ENCODE data around the gene ZBTB22. TPM values are rescaled to one million over a fixed set of nuclear protein-coding genes. Genes with fewer than 3 reads are reported as not detected.

Gene ZBTB22
- 14.3 and 27.6 TPM in 2 replicates for total RNA-seq

DNA sequence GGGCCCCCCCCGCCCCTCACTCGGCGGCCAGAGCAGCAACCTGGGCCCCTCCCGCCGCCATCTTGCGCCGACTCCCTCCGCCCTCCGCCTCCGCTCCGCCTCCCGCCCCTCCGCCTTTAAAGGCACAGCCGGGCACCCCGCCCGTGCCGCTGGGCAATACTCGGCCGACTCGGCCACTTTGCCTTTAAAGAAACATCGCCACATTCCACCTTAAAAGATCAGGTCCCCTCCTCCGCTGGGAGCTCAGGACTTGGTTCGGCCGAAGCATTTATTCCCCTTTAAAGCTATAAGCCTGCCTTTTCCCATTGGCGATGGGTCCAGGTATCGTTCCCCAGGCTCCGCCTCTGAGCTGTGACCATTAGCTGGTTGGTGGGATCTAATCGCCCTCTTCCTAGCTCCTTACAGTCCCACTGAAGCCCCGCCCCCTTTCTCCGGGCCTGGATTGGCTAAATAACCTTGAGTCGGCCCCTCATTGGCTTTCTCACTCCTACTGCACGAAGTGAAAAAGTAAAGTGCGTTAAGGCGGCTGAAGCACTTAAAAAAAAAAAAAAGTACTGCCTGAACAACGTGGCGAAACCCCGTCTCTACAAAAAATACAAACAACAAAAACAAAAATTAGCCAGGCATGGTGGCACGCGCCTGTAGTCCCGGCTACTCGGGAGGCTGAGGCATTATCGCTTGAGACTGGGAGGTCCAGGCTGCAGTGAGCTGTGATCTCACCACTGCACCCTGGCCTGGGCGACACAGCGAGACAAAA, at the start of gene ZBTB22:
Gene ZBTB22, minus strand, starts transcription at position 76 of the 757 bp plus-strand sequence. CDS start 828 bp downstream, outside the sequence.

DNA sequence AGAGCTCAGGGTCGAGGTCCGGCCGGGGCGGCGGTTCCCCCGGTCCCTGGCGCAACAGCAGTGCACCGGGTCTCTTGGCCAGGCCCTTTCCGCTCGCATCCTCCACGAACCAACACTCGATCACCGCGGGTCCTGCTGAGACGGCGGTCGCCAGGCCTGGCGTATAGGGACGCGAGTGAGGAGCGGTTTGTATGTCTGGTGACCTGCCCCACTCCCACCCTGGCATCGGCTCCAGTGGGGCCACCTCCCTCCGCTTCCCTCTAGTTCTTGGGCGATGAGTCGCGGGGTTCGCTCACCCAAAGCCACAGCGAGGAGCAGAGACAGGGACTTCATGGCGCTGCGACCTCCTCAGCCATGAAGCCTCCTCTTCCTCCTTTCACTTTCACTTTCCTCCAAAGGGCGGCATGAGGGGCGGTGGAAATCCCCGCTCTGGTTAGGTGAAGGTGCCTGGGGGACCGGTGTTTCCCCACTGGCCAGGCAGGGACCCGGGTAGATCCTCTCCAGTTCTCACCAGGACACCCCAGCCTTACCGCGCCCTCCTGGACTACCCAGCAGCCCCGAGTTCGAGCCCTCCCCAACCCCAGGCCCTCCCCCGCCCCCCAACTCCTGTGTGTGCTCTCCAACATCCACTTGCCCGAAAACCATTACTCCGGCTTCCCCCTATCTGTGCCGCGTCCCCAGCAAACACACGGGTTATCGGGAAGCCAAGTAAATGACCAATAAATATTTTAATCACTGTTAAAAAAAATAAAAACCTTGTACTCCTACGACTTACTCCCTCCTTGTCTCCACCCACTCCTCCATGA, 3.6 kb downstream of the ZBTB22 start, which contains the start of gene TAPBP:
Gene TAPBP, minus strand, starts transcription at position 370 of the 806 bp plus-strand sequence. Its CDS starts 37 bp downstream, at position 333.

GRCh38 chr6:33298773-33299236, 18.7 kb downstream of the ZBTB22 start, which contains the start of gene RGL2:
Gene RGL2, minus strand, starts transcription at chr6:33298942. Its CDS starts 332 bp downstream, at chr6:33298610.

GRCh38 chr6:33288921-33289783, 28.4 kb downstream of the ZBTB22 start, which contains the start of the genes PFDN6 and WDR46:
Gene PFDN6, plus strand, starts transcription at chr6:33289601. Its CDS starts 256 bp downstream, at chr6:33289857.
Gene WDR46, minus strand, starts transcription at chr6:33289239. Its CDS starts 69 bp downstream, at chr6:33289170.

GRCh38 chr6:33276864-33277662, 40.5 kb downstream of the ZBTB22 start, which contains the start of gene B3GALT4:
Gene B3GALT4, plus strand, starts transcription at chr6:33277123. Its CDS starts 297 bp downstream, at chr6:33277420.

DNA sequence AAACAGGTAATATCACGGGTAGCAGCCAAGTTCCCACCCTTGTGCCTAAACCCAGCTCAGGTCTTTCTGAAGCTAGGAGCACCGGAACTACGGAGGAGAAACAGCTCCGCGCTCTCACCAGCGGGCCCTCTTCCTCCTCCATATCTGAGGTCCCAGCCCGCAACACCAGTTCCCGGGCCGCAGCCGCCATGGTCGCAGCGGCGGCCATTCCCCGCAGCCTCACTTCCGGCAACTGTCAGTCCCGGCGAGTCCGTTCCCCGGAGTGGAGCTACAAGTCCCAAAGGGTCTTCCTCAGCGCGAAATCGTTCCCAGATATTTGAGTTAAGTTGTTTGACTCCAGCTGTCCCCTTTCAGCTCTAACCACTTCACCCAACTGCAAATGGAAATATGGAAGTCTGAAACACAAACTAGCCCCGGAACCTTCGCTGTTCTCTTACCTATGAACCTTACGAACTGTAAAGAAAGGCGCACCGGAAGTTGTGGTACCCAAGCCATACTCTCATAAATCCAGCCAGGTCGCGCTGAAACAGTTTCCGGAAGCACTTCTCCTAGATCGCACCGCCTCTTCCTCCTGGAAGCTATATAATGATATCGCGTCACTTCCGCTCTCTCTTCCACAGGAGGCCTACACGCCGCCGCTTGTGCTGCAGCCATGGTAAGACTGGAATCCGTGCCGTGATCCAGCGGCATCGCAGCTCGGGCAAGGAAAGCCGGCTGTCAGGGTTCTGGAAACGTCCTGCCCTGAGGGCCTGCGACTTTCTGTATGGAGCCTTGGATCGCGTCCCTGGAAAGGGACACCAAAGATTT, 45.9 kb downstream of the ZBTB22 start, which contains the start of the genes RPS18 and VPS52:
Gene RPS18, plus strand, starts transcription at position 608 of the 807 bp plus-strand sequence. Its CDS starts 45 bp downstream, at position 653.
Gene VPS52, minus strand, starts transcription at position 409 of the 807 bp plus-strand sequence. Its CDS starts 201 bp downstream, at position 208.

Other genes with a start within 250 kb of the ZBTB22 start
- 6.5 TPM in 1 of 2 replicates, not detected in the other for gene HLA-DPA1, start 244.1 kb downstream of the ZBTB22 start, total RNA-seq
- gene HLA-DPB1, start 241.8 kb downstream of the ZBTB22 start, total RNA-seq, result 6.8 and 41.1 TPM in 2 replicates
- 0.33 and 0.63 TPM in 2 replicates for gene COL11A2, start 125.3 kb downstream of the ZBTB22 start, total RNA-seq
- 17.8 and 24.0 TPM in 2 replicates for gene RXRB, start 117.1 kb downstream of the ZBTB22 start, total RNA-seq
- 107 and 109 TPM in 2 replicates for gene SLC39A7, start 116.9 kb downstream of the ZBTB22 start, total RNA-seq
- 17.4 and 30.6 TPM in 2 replicates for gene HSD17B8, start 113.1 kb downstream of the ZBTB22 start, total RNA-seq
- 18.4 and 27.4 TPM in 2 replicates for gene RING1, start 109.2 kb downstream of the ZBTB22 start, total RNA-seq
- 33.6 and 34.9 TPM in 2 replicates for gene VPS52, start 45.9 kb downstream of the ZBTB22 start, total RNA-seq
- gene RPS18, start 45.7 kb downstream of the ZBTB22 start, total RNA-seq, result 2,376 and 3,028 TPM in 2 replicates
- gene B3GALT4, start 40.6 kb downstream of the ZBTB22 start, total RNA-seq, result 3.7 and 16.6 TPM in 2 replicates
- 45.5 and 86.5 TPM in 2 replicates for gene WDR46, start 28.5 kb downstream of the ZBTB22 start, total RNA-seq
- gene PFDN6, start 28.1 kb downstream of the ZBTB22 start, total RNA-seq, result 39.6 and 67.3 TPM in 2 replicates
- 27.1 and 50.1 TPM in 2 replicates for gene RGL2, start 18.8 kb downstream of the ZBTB22 start, total RNA-seq
- 182 and 475 TPM in 2 replicates for gene TAPBP, start 3.7 kb downstream of the ZBTB22 start, total RNA-seq
- gene DAXX, start 5.2 kb upstream of the ZBTB22 start, total RNA-seq, result 27.1 and 41.7 TPM in 2 replicates
- gene KIFC1, start 74.1 kb upstream of the ZBTB22 start, total RNA-seq, result 9.0 and 126 TPM in 2 replicates
- 22.3 and 28.0 TPM in 2 replicates for gene PHF1, start 93.3 kb upstream of the ZBTB22 start, total RNA-seq
- gene CUTA, start 100.4 kb upstream of the ZBTB22 start, total RNA-seq, result 267 and 351 TPM in 2 replicates
- 2.3 and 8.4 TPM in 2 replicates for gene SYNGAP1, start 102.3 kb upstream of the ZBTB22 start, total RNA-seq
- gene ZBTB9, start 136.8 kb upstream of the ZBTB22 start, total RNA-seq, result 6.0 and 7.1 TPM in 2 replicates